CD14-positive monocyte (primary cell): Measurements from ENCODE around the gene CAMTA1. TPM values are rescaled to one million over a fixed set of nuclear protein-coding genes. Genes with fewer than 3 reads are reported as not detected.

Experiments used
- DNase-seq, 3 donors: peaks; one replicate each; pipeline ENCODE4 v3.0.0-alpha.2; 2011 to 2022
- H2AFZ ChIP-seq: 2 replicates; pipeline ENCODE4 v1.6.0; 2012; ENCODE audit warnings: mild to moderate bottlenecking, low read depth, low read length, inconsistent platforms; ENCODE audit not compliant: insufficient read depth, poor library complexity, severe bottlenecking
- H3K27ac ChIP-seq, 2 donors: 1 replicate in 1 of 2; 2 replicates in 1 of 2; pipeline ENCODE4 v1.5.1; 2012 to 2013; ENCODE audit warnings: low read length in 2 of 2, control low read depth in 1 of 2, inconsistent platforms in 1 of 2, low read depth in 1 of 2, mild to moderate bottlenecking in 1 of 2
- H3K27me3 ChIP-seq, 2 donors: one replicate each; pipeline versions ENCODE4 v1.6.0 to v1.6.1; 2011 to 2013; ENCODE audit warnings: low read length in 2 of 2; ENCODE audit not compliant: control insufficient read depth in 2 of 2, insufficient read depth in 2 of 2
- H3K36me3 ChIP-seq, 2 donors: replicated peaks in 1 of 2; 1 replicate in 1 of 2; 2 replicates in 1 of 2; pipeline versions ENCODE4 v1.5.1 to v1.6.1; 2012 to 2013; ENCODE audit warnings: low read length in 2 of 2, control low read depth in 1 of 2, inconsistent platforms in 1 of 2, mild to moderate bottlenecking in 1 of 2; ENCODE audit not compliant: insufficient read depth in 2 of 2, control insufficient read depth in 1 of 2
- H3K4me1 ChIP-seq, 2 donors: 1 replicate in 1 of 2; 2 replicates in 1 of 2; pipeline versions ENCODE4 v1.5.1 to v1.6.1; 2012 to 2013; ENCODE audit warnings: low read length in 2 of 2, control low read depth in 1 of 2, inconsistent platforms in 1 of 2, mild to moderate bottlenecking in 1 of 2, moderate library complexity in 1 of 2; ENCODE audit not compliant: insufficient read depth in 2 of 2, control insufficient read depth in 1 of 2
- H3K4me2 ChIP-seq: replicated peaks from 2 replicates; pipeline ENCODE3; 2012; ENCODE audit warnings: low read length, moderate library complexity, mild to moderate bottlenecking; ENCODE audit not compliant: poor library complexity, severe bottlenecking; ENCODE audit errors: extremely low read depth
- H3K4me3 ChIP-seq, 3 experiments: fragments of 200-600 bp in 1 of 3; sonication (generic) in 1 of 3; replicated peaks in 1 of 3; 1 replicate in 2 of 3; 2 replicates in 1 of 3; pipeline ENCODE4 v1.5.1; 2011 to 2013; ENCODE audit warnings: low read length in 3 of 3, mild to moderate bottlenecking in 3 of 3, control low read depth in 2 of 3, low read depth in 2 of 3, inconsistent platforms in 1 of 3, moderate library complexity in 1 of 3
- H3K79me2 ChIP-seq: 2 replicates; pipeline ENCODE4 v1.6.0; 2012; ENCODE audit warnings: mild to moderate bottlenecking, control low read depth, inconsistent platforms, low read length, moderate library complexity; ENCODE audit not compliant: insufficient read depth
- H3K9ac ChIP-seq: 2 replicates; pipeline ENCODE4 v1.6.0; 2017; ENCODE audit warnings: low read length, mild to moderate bottlenecking; ENCODE audit not compliant: insufficient read depth, poor library complexity, severe bottlenecking
- H3K9me3 ChIP-seq, 2 donors: replicated peaks in 1 of 2; 1 replicate in 1 of 2; 2 replicates in 1 of 2; pipeline versions ENCODE4 v1.5.1 to v1.6.1; 2012 to 2013; ENCODE audit warnings: low read length in 2 of 2, control low read depth in 1 of 2; ENCODE audit not compliant: control insufficient read depth in 1 of 2, insufficient read depth in 1 of 2
- H4K20me1 ChIP-seq: 2 replicates; pipeline ENCODE4 v1.6.0; 2012; ENCODE audit warnings: mild to moderate bottlenecking, low read length, control low read depth, moderate library complexity; ENCODE audit not compliant: insufficient read depth
- H3K27ac Mint-ChIP-seq, 7 donors: one replicate each; pipeline ENCODE4 v1.8.0; 2020; ENCODE audit warnings: mild to moderate bottlenecking in 7 of 7, mixed read lengths in 7 of 7, moderate library complexity in 6 of 7, inconsistent platforms in 2 of 7
- H3K27me3 Mint-ChIP-seq, 3 donors: one replicate each; pipeline ENCODE4 v1.8.0; 2021 to 2022; ENCODE audit warnings: low read depth in 3 of 3, mild to moderate bottlenecking in 3 of 3, mixed read lengths in 3 of 3, moderate library complexity in 3 of 3, inconsistent platforms in 1 of 3
- H3K36me3 Mint-ChIP-seq, 2 donors: one replicate each; pipeline ENCODE4 v1.8.0; 2020; ENCODE audit warnings: mixed read lengths in 2 of 2, inconsistent platforms in 1 of 2, mild to moderate bottlenecking in 1 of 2
- H3K4me1 Mint-ChIP-seq: one replicate; pipeline ENCODE4 v1.8.0; 2020; ENCODE audit warnings: mild to moderate bottlenecking, mixed read lengths
- H3K4me3 Mint-ChIP-seq, 2 donors: one replicate each; pipeline ENCODE4 v1.8.0; 2020; ENCODE audit warnings: mild to moderate bottlenecking in 2 of 2, mixed read lengths in 2 of 2, moderate library complexity in 1 of 2
- H3K9me3 Mint-ChIP-seq, 7 donors: one replicate each; pipeline ENCODE4 v1.8.0; 2020 to 2022; ENCODE audit warnings: mixed read lengths in 7 of 7, mild to moderate bottlenecking in 6 of 7, moderate library complexity in 6 of 7, inconsistent platforms in 2 of 7
- CTCF ChIP-seq: fragments of 200-600 bp; IDR thresholded peaks from one replicate; pipeline ENCODE4 v1.8.0; 2022; ENCODE audit warnings: antibody characterized with exemption, mild to moderate bottlenecking
- WGBS: methylation state at CpG from one replicate; pipeline ENCODE4 v1.1.5; 2013; ENCODE audit warnings: missing lambda C conversion rate; ENCODE audit not compliant: insufficient coverage; 5-methylcytosine and 5-hydroxymethylcytosine counted together
- intact Hi-C, 2 donors: fragments of 100-400 bp; cut with micrococcal nuclease; formaldehyde crosslinking; loops; one replicate each; pipeline versions ENCODE4 v1.15.0 to v1.15.1; 2023
- polyA plus RNA-seq, 3 donors: library from polyadenylated mRNA; depleted of rRNA in 1 of 3; unstranded in 2 of 3; stranded (reverse) in 1 of 3; fragments of 300-500 nt in 2 of 3; fragments of >200 nt in 1 of 3; fragmentation: Illumina TruSeq in 2 of 3; gene quantifications; 1 replicate in 2 of 3; 2 replicates in 1 of 3; pipeline ENCODE4 v1.2.3, GENCODE V29; 2012 to 2021

Gene CAMTA1
- polyA plus RNA-seq, 3 donors, result 52.0 to 89.6 (median 78.3) TPM

GRCh38 chr1:7550981-7551380, 765.7 kb downstream of the CAMTA1 start:
- Histone ChIP-seq H3K9ac (no peak overlapping the region), H3K36me3 (no peaks in the 10 kb centered on the region), H4K20me1 (no peaks in the 10 kb centered on the region), H3K4me1 (no peaks in the 10 kb centered on the region), H3K27ac (no peak overlapping the region), H3K4me3 (no peak overlapping the region), H3K4me2 (no peak overlapping the region), H3K27me3 (no peaks in the 10 kb centered on the region), H3K9me3 (no peaks in the 10 kb centered on the region), H2AFZ (no peak overlapping the region), H3K79me2 (no peaks in the 10 kb centered on the region)
- no peak overlapping the region for H3K4me3 Mint-ChIP-seq
- no peak for DNase-seq
- peaks cover 0 to 6% (median 4%) of the 10 kb centered on the region in 7 donors for H3K9me3 Mint-ChIP-seq
- no peak overlapping the region for H3K27ac Mint-ChIP-seq
- H3K36me3 Mint-ChIP-seq, result no peaks in the 10 kb centered on the region
- H3K4me1 Mint-ChIP-seq, result peaks cover 11% of the 10 kb centered on the region
- intact Hi-C loops, result no loop called here
- no peak for TF ChIP-seq CTCF
- peaks cover 2 to 11% (median 4%) of the 10 kb centered on the region in 3 donors for H3K27me3 Mint-ChIP-seq
- 88% methylated on average over 4 of the region's 6 CpGs for WGBS

- Histone ChIP-seq H2AFZ (no peak overlapping the region), H3K36me3 (no peaks in the 10 kb centered on the region), H3K4me3 (no peak overlapping the region), H3K4me2 (no peak overlapping the region), H3K9ac (no peak overlapping the region), H3K4me1 (no peaks in the 10 kb centered on the region), H3K27ac (no peak overlapping the region), H4K20me1 (no peaks in the 10 kb centered on the region), H3K79me2 (no peaks in the 10 kb centered on the region), H3K27me3 (no peaks in the 10 kb centered on the region), H3K9me3 (no peaks in the 10 kb centered on the region)
- Mint-ChIP-seq H3K4me1 (peaks cover 11% of the 10 kb centered on the region), H3K36me3 (no peaks in the 10 kb centered on the region), H3K27ac (no peak overlapping the region), H3K27me3 (peaks cover 3 to 14% (median 6%) of the 10 kb centered on the region in 3 donors), H3K4me3 (no peak overlapping the region), H3K9me3 (peaks cover 0 to 6% (median 4%) of the 10 kb centered on the region in 7 donors)
- WGBS, result 66% methylated on average over 7 of the region's 8 CpGs
- TF ChIP-seq CTCF, result no peak
- DNase-seq, result no peak
- intact Hi-C loops, result no loop called here
Observed at GRCh38 chr1:7551442-7551841, 766.2 kb downstream of the CAMTA1 start.
